NT2/D1 (cell line): ENCODE results near the gene PXMP4.

Experiments
- SUZ12 ChIP-seq: IDR thresholded peaks from 2 replicates; pipeline ENCODE4 v1.6.1; 2011; ENCODE audit not compliant: insufficient read length, insufficient read depth; ENCODE audit errors: extremely low read depth
- YY1 ChIP-seq: IDR thresholded peaks from 2 replicates; pipeline ENCODE4 v1.6.1; 2011; ENCODE audit not compliant: insufficient read length, insufficient read depth

- TF ChIP-seq SUZ12 (no peak), YY1 (no peak)
These were observed 11.0 kb upstream of the PXMP4 start for GRCh38 chr20:33730946-33731692.
